ENCODE results near the gene SLC7A14.

GRCh38 chr3:170566413-170566812, 19.5 kb downstream of the SLC7A14 start:
- TF ChIP-seq, protein P1, sequence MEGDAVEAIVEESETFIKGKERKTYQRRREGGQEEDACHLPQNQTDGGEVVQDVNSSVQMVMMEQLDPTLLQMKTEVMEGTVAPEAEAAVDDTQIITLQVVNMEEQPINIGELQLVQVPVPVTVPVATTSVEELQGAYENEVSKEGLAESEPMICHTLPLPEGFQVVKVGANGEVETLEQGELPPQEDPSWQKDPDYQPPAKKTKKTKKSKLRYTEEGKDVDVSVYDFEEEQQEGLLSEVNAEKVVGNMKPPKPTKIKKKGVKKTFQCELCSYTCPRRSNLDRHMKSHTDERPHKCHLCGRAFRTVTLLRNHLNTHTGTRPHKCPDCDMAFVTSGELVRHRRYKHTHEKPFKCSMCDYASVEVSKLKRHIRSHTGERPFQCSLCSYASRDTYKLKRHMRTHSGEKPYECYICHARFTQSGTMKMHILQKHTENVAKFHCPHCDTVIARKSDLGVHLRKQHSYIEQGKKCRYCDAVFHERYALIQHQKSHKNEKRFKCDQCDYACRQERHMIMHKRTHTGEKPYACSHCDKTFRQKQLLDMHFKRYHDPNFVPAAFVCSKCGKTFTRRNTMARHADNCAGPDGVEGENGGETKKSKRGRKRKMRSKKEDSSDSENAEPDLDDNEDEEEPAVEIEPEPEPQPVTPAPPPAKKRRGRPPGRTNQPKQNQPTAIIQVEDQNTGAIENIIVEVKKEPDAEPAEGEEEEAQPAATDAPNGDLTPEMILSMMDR (IDR thresholded peaks at IDR 0.05), result no peak
- TF ChIP-seq POLR2AphosphoS5 (IDR thresholded peaks at IDR 0.05), result no peak
